OCI-LY1 (cell line): Measurements from ENCODE around the gene PRSS53.

Source experiments
- EZH2 ChIP-seq: fragments of 200-600 bp; sonication (generic), shearing (Covaris generic); IDR thresholded peaks from 2 replicates; pipeline ENCODE4 v1.8.0; 2017; ENCODE audit warnings: borderline replicate concordance, mixed run types, mild to moderate bottlenecking, antibody characterized with exemption, low read length, moderate library complexity, mixed read lengths
- TF ChIP-seq, protein P1 (sequence below): fragments of 200-600 bp; sonication (generic), shearing (Covaris generic); IDR thresholded peaks from 2 replicates; pipeline ENCODE4 v1.5.1; 2017; ENCODE audit warnings: mild to moderate bottlenecking, antibody characterized with exemption, low read length, moderate library complexity, mixed read lengths

- TF ChIP-seq, protein P1, sequence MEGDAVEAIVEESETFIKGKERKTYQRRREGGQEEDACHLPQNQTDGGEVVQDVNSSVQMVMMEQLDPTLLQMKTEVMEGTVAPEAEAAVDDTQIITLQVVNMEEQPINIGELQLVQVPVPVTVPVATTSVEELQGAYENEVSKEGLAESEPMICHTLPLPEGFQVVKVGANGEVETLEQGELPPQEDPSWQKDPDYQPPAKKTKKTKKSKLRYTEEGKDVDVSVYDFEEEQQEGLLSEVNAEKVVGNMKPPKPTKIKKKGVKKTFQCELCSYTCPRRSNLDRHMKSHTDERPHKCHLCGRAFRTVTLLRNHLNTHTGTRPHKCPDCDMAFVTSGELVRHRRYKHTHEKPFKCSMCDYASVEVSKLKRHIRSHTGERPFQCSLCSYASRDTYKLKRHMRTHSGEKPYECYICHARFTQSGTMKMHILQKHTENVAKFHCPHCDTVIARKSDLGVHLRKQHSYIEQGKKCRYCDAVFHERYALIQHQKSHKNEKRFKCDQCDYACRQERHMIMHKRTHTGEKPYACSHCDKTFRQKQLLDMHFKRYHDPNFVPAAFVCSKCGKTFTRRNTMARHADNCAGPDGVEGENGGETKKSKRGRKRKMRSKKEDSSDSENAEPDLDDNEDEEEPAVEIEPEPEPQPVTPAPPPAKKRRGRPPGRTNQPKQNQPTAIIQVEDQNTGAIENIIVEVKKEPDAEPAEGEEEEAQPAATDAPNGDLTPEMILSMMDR, result no peak
- TF ChIP-seq EZH2, result no peak
These were observed 46.1 kb upstream of the PRSS53 start for GRCh38 chr16:31134625-31135534.
